DMS79 treated with DMSO at 0.1 percent for 48 hours (cell line): Measurements from ENCODE around the gene CDK5RAP2.
"Not testable (repeated sequence)": the region's sequence is repeated elsewhere in the genome, so short reads cannot be mapped to it uniquely, and the experiment has no call there.

Experiments
- DNase-seq: peaks from one replicate; lab custom pipeline; 2025; lab: John Stamatoyannopoulos, UW

Gene CDK5RAP2

GRCh38 chr9:120510816-120511215 lies 69.2 kb downstream of the CDK5RAP2 start:
- no peak for DNase-seq

GRCh38 chr9:120507936-120508510 lies 71.9 kb downstream of the CDK5RAP2 start:
- DNase-seq, result no peak

GRCh38 chr9:120505186-120505585 lies 74.8 kb downstream of the CDK5RAP2 start:
- DNase-seq, result no peak

- no peak for DNase-seq
Observed at GRCh38 chr9:120500733-120501132, 79.2 kb downstream of the CDK5RAP2 start.

- not testable (repeated sequence) for DNase-seq
Observed at GRCh38 chr9:120497865-120498264, 82.1 kb downstream of the CDK5RAP2 start.

- not testable (repeated sequence) for DNase-seq
Observed at GRCh38 chr9:120496438-120496837, 83.5 kb downstream of the CDK5RAP2 start.

- DNase-seq, result no peak
Observed at GRCh38 chr9:120490888-120491595, 88.9 kb downstream of the CDK5RAP2 start.

- DNase-seq, result no peak
Observed at GRCh38 chr9:120486835-120487234, 93.1 kb downstream of the CDK5RAP2 start.

GRCh38 chr9:120486347-120486746 lies 93.6 kb downstream of the CDK5RAP2 start:
- no peak for DNase-seq

GRCh38 chr9:120485788-120486187 lies 94.2 kb downstream of the CDK5RAP2 start:
- DNase-seq, result no peak

- no peak for DNase-seq
Observed at GRCh38 chr9:120484162-120484561, 95.8 kb downstream of the CDK5RAP2 start.

GRCh38 chr9:120482424-120483186 lies 97.4 kb downstream of the CDK5RAP2 start:
- DNase-seq, result no peak

- DNase-seq, result no peak
Observed at GRCh38 chr9:120481846-120482245, 98.1 kb downstream of the CDK5RAP2 start.

- no peak for DNase-seq
Observed at GRCh38 chr9:120481248-120481647, 98.7 kb downstream of the CDK5RAP2 start.

- no peak for DNase-seq
Observed at GRCh38 chr9:120480707-120481106, 99.3 kb downstream of the CDK5RAP2 start.

GRCh38 chr9:120478208-120478607 lies 101.8 kb downstream of the CDK5RAP2 start:
- no peak for DNase-seq

GRCh38 chr9:120477534-120478001 lies 102.4 kb downstream of the CDK5RAP2 start:
- peak; percentile 27 for DNase-seq

- DNase-seq, result no peak
Observed at GRCh38 chr9:120475341-120475740, 104.6 kb downstream of the CDK5RAP2 start.

GRCh38 chr9:120474591-120475243 lies 105.2 kb downstream of the CDK5RAP2 start:
- no peak for DNase-seq

GRCh38 chr9:120473608-120474007 lies 106.4 kb downstream of the CDK5RAP2 start:
- DNase-seq, result no peak

GRCh38 chr9:120465685-120466407 lies 114.1 kb downstream of the CDK5RAP2 start:
- no peak for DNase-seq
